Measurements from ENCODE around the gene IQCB1. TPM values are rescaled to one million over a fixed set of nuclear protein-coding genes. Genes with fewer than 3 reads are reported as not detected.
"Not testable (repeated sequence)": the region's sequence is repeated elsewhere in the genome, so short reads cannot be mapped to it uniquely, and the experiment has no call there.

Gene IQCB1
- total RNA-seq, 4 donors from 2014 or later, result 16.9 to 27.5 (median 19.9) TPM

DNA sequence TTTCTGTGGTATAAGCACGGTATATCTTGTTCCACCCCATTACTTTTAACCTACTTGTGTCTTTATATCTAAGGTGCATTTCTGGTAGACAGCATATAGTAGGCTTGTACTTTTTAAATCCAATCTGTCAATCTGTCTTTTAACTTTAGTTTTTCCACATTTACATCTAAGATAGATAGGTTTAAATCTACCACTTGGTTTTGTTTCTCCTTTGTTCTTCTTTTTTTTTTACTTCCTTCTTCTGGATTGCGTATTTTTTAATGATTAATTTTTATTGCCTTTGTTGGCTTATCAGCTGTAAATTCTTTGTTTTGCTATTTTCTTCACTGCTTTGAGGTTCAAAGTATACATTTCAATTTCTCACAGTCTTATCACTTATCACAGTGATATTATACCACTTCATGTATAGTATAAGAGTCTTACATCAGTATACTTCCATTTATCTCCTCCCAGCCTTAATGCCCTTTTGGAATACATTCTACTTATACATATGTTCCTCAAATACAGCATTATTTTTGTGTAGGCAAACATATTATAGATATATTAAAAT lies 31.0 kb downstream of the IQCB1 start:
- TF ChIP-seq, protein P1, sequence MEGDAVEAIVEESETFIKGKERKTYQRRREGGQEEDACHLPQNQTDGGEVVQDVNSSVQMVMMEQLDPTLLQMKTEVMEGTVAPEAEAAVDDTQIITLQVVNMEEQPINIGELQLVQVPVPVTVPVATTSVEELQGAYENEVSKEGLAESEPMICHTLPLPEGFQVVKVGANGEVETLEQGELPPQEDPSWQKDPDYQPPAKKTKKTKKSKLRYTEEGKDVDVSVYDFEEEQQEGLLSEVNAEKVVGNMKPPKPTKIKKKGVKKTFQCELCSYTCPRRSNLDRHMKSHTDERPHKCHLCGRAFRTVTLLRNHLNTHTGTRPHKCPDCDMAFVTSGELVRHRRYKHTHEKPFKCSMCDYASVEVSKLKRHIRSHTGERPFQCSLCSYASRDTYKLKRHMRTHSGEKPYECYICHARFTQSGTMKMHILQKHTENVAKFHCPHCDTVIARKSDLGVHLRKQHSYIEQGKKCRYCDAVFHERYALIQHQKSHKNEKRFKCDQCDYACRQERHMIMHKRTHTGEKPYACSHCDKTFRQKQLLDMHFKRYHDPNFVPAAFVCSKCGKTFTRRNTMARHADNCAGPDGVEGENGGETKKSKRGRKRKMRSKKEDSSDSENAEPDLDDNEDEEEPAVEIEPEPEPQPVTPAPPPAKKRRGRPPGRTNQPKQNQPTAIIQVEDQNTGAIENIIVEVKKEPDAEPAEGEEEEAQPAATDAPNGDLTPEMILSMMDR (IDR thresholded peaks at IDR 0.05), result no peak
- no peak for ATAC-seq (ENCODE audit: low FRiP score)
- DNase-seq (ENCODE audit: low spot score), result no peak

DNA sequence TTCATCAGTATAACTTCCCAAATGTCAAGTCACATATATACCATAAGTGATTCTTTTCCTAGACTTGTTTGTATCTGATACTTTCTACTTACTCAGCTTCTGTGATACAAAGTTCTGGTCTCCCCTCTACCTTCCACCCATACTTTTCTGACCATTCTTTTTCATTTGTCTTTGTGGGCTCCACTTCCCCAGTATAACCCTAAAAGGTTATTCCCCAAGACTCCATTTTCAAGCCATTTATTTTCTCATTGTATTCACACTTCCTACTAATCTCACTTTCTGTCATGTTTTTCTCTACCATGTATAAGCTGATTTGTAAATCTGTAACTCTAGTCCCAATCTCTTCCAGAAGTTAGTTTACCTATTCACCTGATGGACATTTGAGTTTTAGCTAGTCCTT lies 34.0 kb downstream of the IQCB1 start:
- DNase-seq (ENCODE audit: low spot score) (no peak), ATAC-seq (ENCODE audit: low FRiP score) (no peak)

DNA sequence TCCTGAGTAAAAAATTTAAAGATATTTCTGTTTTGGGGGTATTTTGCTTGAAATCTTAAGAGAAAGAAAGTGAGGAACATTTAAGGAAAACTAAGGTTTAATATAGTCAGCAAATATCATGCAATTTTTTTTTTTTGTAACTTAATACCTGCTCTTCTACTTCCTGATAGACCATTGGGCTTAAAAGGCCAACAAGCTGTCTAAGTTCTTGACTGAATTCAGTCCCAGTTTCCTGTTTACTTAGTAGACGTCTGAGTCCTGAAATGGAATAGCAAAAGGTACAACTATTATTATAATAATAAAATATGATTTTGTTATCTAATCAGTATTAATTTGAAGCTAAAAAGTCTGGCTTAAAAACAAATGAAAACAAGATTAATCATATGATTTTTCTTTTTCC lies 37.9 kb downstream of the IQCB1 start:
- TF ChIP-seq, protein P1 (IDR thresholded peaks at IDR 0.05), result no peak
- DNase-seq (ENCODE audit: low spot score) (no peak), ATAC-seq (ENCODE audit: low FRiP score) (no peak)

More for the DNA sequence above, 34.0 kb downstream of the IQCB1 start:
- TF ChIP-seq, protein P1 (IDR thresholded peaks at IDR 0.05), result no peak

GRCh38 chr3:121794264-121794983 lies 40.4 kb downstream of the IQCB1 start:
- TF ChIP-seq, protein P1 (IDR thresholded peaks at IDR 0.05), result no peak
- ATAC-seq (ENCODE audit: low FRiP score), result no peak
- DNase-seq (ENCODE audit: low spot score), result no peak

- DNase-seq (ENCODE audit: low spot score) (no peak), ATAC-seq (ENCODE audit: low FRiP score) (no peak)
- TF ChIP-seq, protein P1 (IDR thresholded peaks at IDR 0.05), result no peak
These were observed 41.8 kb downstream of the IQCB1 start for GRCh38 chr3:121793078-121793477.

DNA sequence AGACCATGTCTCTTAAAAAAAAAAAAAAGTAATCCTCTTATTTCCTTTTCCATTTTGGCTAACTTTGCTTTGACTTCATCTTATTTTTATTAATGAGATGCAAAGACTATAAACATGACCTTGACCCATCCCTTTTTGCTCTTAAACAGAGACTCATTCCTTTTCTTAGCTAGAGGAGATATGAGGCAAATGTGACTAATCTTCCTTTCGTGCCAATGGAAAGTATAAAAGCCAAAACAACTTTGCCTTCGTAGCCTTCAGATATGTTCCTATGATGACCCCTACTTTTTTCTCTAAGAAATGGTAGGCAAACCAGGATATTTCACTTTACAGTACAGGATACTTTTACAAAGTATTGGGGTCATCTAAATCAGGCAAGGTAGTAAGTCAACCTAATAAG lies 48.4 kb downstream of the IQCB1 start:
- DNase-seq (ENCODE audit: low spot score) (no peak), ATAC-seq (ENCODE audit: low FRiP score) (no peak)
- TF ChIP-seq, protein P1 (IDR thresholded peaks at IDR 0.05), result no peak

DNA sequence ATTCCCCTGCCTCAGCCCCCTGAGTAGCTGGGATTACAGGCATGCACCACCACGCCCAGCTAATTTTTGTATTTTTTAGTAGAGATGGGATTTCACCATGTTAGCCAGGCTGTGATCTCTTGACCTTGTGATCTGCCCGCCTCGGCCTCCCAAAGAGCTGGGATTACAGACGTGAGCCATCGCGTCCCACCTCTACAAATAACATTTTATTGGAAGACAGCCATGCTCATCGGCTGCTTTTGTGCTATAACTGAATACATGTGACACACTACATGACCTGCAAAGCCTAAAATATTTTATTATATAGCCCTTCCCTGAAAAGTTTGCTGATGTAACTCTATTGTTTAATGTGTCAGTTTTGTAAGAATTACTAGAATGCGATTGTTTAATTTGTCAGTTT lies 52.1 kb downstream of the IQCB1 start:
- ATAC-seq (ENCODE audit: low FRiP score); DNase-seq (ENCODE audit: low spot score): not testable (repeated sequence)
